Transverse colon (tissue), 4 donors: Measurements from ENCODE around the gene ZFP14. TPM values are rescaled to one million over a fixed set of nuclear protein-coding genes. Genes with fewer than 3 reads are reported as not detected.
"Not testable (repeated sequence)": the region's sequence is repeated elsewhere in the genome, so short reads cannot be mapped to it uniquely, and the experiment has no call there.

Experiments
- DNase-seq: peaks from one replicate; pipeline ENCODE4 v3.0.0-alpha.2; 2019
- H3K27ac ChIP-seq, 4 donors: fragments of 200-600 bp; sonication (generic); 2 replicates each; pipeline ENCODE4 v1.5.1; 2016 to 2018; ENCODE audit warnings: inconsistent platforms in 4 of 4
- H3K27me3 ChIP-seq: fragments of 200-600 bp; sonication (generic); 2 replicates; pipeline ENCODE4 v1.5.1; 2017; ENCODE audit warnings: inconsistent platforms
- H3K36me3 ChIP-seq, 4 donors: fragments of 200-600 bp; sonication (generic); 2 replicates each; pipeline ENCODE4 v1.5.1; 2017 to 2019; ENCODE audit warnings: inconsistent platforms in 4 of 4
- H3K4me1 ChIP-seq, 4 donors: fragments of 200-600 bp; sonication (generic); 2 replicates each; pipeline ENCODE4 v1.5.1; 2017 to 2020; ENCODE audit warnings: inconsistent platforms in 4 of 4
- H3K4me3 ChIP-seq, 4 donors: fragments of 200-600 bp; sonication (generic); 1 replicate in 1 of 4; 2 replicates in 3 of 4; pipeline versions ENCODE4 v1.5.1 to v1.6.1; 2017 to 2019; ENCODE audit warnings: inconsistent platforms in 4 of 4
- H3K9me3 ChIP-seq, 2 donors: fragments of 200-600 bp; sonication (generic); 2 replicates each; pipeline ENCODE4 v1.5.1; 2017 to 2019; ENCODE audit warnings: inconsistent platforms in 2 of 2
- EP300 ChIP-seq: sonication (generic); formaldehyde crosslinking; IDR thresholded peaks from one replicate; pipeline ENCODE4 v1.6.1; 2017; ENCODE audit warnings: antibody characterized with exemption, low read depth
- POLR2A ChIP-seq: fragments of 450-650 bp; IDR thresholded peaks from one replicate; pipeline ENCODE4 v1.6.1; 2016; ENCODE audit warnings: antibody characterized with exemption, mild to moderate bottlenecking, moderate library complexity
- POLR2AphosphoS5 ChIP-seq, 3 donors: sonication (generic); formaldehyde crosslinking; IDR thresholded peaks; one replicate each; pipeline ENCODE4 v1.6.1; 2016; ENCODE audit warnings: antibody characterized with exemption in 3 of 3
- WGBS, 2 donors: methylation state at CpG; one replicate each; pipeline ENCODE4 v1.1.5; 2018; ENCODE audit warnings: low coverage in 1 of 2; 5-methylcytosine and 5-hydroxymethylcytosine counted together
- in situ Hi-C, 4 donors: fragments of 200-750 bp; cut with MboI; loops; one replicate each; pipeline versions ENCODE4 v1.15.0 to v1.15.1; 2017; ENCODE audit warnings: low sequenced_read_pairs in 3 of 4, low pct_ligation_motif_present in 1 of 4, low pct_unique_long_range_greater_than_20kb in 1 of 4
- intact Hi-C: fragments of 100-400 bp; cut with DNase I; formaldehyde crosslinking; loops from one replicate; pipeline ENCODE4 v1.15.1; 2023; ENCODE audit warnings: low total_unique reads
- total RNA-seq, 4 donors: library from RNA; depleted of rRNA; stranded (reverse); fragments of >200 nt; gene quantifications; one replicate each; pipeline ENCODE4 v1.1.0, GENCODE V29; 2016
- TF ChIP-seq, protein P1 (sequence below), 5 experiments: fragments of 200-600 bp in 3 of 5; fragments of 450-650 bp in 2 of 5; sonication (generic) in 3 of 5; IDR thresholded peaks; 1 replicate in 2 of 5; 2 replicates in 3 of 5; pipeline ENCODE4 v1.5.1; 2016 to 2017; ENCODE audit warnings: antibody characterized with exemption in 5 of 5, inconsistent platforms in 3 of 5, mild to moderate bottlenecking in 2 of 5, moderate library complexity in 1 of 5

Gene ZFP14
- total RNA-seq, 4 donors from 2014 or later = 2.2 to 10.3 (median 6.3) TPM

DNA sequence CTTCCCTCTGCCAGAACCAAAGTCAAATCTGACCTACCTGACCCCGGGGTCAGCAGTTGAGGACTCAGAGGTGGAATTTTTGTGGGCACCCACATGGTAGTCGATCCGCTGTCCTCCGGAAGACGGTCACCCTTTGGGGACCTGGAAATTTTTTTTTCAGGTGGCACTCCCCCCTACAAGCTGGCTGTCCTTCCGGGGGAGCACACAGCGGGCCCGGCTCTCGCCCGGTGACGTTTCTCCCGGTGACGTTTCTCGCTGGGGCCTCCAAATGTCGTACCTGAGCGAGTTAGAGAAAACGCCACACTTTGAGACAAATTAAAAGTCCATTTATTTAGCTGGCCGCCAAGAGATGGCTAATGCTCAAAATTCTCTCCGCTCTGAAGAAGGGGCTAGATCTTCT lies 48.8 kb downstream of the ZFP14 start:
- Histone ChIP-seq H3K36me3 (no peaks in the 10 kb centered on the region), H3K4me1 (peaks cover 0 to 5% (median 2%) of the 10 kb centered on the region in 4 donors), H3K9me3 (peaks cover 0 to 18% of the 10 kb centered on the region in 2 donors), H3K27ac (no peak overlapping the region), H3K4me3 (no peak overlapping the region), H3K27me3 (no peaks in the 10 kb centered on the region)
- in situ Hi-C loops = no loop called here
- intact Hi-C loops = no loop called here
- TF ChIP-seq POLR2AphosphoS5 (IDR thresholded peaks at IDR 0.05) = no peak
- TF ChIP-seq EP300 = no peak
- no peak for TF ChIP-seq POLR2A
- TF ChIP-seq, protein P1, sequence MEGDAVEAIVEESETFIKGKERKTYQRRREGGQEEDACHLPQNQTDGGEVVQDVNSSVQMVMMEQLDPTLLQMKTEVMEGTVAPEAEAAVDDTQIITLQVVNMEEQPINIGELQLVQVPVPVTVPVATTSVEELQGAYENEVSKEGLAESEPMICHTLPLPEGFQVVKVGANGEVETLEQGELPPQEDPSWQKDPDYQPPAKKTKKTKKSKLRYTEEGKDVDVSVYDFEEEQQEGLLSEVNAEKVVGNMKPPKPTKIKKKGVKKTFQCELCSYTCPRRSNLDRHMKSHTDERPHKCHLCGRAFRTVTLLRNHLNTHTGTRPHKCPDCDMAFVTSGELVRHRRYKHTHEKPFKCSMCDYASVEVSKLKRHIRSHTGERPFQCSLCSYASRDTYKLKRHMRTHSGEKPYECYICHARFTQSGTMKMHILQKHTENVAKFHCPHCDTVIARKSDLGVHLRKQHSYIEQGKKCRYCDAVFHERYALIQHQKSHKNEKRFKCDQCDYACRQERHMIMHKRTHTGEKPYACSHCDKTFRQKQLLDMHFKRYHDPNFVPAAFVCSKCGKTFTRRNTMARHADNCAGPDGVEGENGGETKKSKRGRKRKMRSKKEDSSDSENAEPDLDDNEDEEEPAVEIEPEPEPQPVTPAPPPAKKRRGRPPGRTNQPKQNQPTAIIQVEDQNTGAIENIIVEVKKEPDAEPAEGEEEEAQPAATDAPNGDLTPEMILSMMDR (IDR thresholded peaks at IDR 0.05) = no peak
- no peak for DNase-seq
- WGBS, 2 donors = 91 to 95% methylated on average over 8 to 19 of the region's 19 CpGs

DNA sequence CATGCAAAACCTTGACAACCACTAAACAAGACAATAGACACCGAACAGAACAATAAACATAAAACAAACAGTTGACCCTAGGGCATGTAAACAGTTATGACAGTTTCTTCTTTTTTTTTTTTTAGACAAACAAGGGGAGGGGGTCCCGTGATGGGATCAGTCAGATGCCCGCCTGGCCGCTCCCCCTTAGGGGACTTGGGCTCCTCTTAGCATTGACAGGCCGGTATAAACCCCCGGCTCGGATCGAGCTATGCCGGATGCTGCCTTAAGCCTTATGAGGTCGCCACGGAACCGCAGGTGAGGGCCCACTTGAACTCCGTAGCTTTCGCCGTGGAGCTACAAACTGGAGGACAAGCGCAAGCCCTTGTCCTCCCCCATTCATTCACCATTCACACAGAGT lies 49.5 kb downstream of the ZFP14 start:
- intact Hi-C loops, in situ Hi-C loops, H3K36me3 ChIP-seq, H3K4me1 ChIP-seq, H3K27me3 ChIP-seq, DNase-seq, H3K27ac ChIP-seq, H3K4me3 ChIP-seq: not testable (repeated sequence)
- 94 to 100% methylated on average over 1 to 16 of the region's 16 CpGs for WGBS, 2 donors
- H3K9me3 ChIP-seq = peaks cover 0 to 18% of the 10 kb centered on the region in 2 donors

DNA sequence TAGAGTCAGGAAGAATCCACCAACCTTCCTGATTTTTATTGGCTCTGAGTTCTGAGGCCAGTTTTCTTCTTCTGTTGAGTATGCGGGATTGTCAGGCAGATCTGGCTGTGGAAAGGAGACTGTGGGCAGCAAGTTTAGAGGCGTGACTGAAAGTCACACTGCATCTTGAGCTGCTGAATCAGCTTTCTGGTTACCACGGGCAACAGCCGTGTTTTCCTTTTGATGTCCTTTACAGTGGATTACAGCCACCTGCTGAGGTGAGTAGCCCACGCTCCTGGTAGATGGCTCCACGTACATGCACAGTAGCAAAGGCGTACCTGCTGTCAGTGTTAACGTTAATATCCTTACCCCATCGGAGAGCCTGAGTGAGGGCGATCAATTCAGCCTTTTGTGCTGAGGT lies 52.4 kb downstream of the ZFP14 start:
- in situ Hi-C loops, intact Hi-C loops, H3K4me3 ChIP-seq, H3K27me3 ChIP-seq, H3K4me1 ChIP-seq, H3K27ac ChIP-seq, H3K36me3 ChIP-seq, DNase-seq: not testable (repeated sequence)
- H3K9me3 ChIP-seq = peaks cover 0 to 15% of the 10 kb centered on the region in 2 donors
- WGBS, 2 donors = 97 to 100% methylated on average over 1 to 10 of the region's 10 CpGs

DNA sequence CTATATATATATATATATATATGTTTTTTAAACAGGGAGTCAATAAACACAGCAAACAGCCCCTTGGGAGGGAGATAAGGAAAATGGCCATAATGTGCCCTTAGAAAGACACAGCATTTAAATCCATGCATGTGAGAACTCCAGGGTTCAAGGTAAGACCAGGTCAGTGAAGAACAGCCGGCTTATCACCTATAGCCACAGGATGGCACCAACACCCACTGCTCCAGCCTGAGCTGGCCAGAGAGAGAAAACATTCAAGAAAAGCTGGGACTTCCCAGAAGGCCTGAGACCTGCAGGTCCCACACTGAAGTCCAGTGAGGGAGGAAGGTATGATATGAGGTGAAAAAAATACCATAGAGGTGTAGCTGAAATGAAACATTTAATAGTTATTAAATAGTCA lies 63.8 kb downstream of the ZFP14 start:
- H3K4me1 ChIP-seq, H3K36me3 ChIP-seq, H3K27me3 ChIP-seq, intact Hi-C loops, H3K9me3 ChIP-seq, in situ Hi-C loops, DNase-seq, H3K27ac ChIP-seq, H3K4me3 ChIP-seq: not testable (repeated sequence)
- WGBS, 2 donors = 100% methylated on average over 1 of the region's 1 CpG; no CpG with 5 or more reads in 1 of the 2 donors

DNA sequence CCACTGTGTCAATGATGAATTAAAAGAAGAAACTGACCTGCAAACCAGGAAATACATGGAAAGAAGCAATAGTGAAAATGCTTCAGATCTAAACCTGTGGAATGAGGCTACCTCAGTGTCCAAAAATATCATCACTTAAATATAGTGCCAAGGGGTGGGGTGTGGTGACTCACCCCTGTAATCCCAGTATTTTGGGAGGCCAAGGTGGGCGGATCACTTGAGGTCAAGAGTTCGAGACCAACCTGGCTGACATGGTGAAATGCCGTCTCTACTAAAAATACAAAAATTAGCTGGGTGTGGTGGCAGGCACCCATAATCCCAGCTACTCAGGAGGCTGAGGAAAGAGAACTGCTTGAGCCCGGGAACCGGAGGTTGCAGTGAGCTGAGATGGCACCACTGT lies 64.9 kb downstream of the ZFP14 start:
- H3K9me3 ChIP-seq, H3K4me3 ChIP-seq, H3K4me1 ChIP-seq, in situ Hi-C loops, H3K36me3 ChIP-seq, H3K27ac ChIP-seq, intact Hi-C loops, DNase-seq, H3K27me3 ChIP-seq: not testable (repeated sequence)
- no CpG with 5 or more reads among the region's 5 CpGs for WGBS, 2 donors

DNA sequence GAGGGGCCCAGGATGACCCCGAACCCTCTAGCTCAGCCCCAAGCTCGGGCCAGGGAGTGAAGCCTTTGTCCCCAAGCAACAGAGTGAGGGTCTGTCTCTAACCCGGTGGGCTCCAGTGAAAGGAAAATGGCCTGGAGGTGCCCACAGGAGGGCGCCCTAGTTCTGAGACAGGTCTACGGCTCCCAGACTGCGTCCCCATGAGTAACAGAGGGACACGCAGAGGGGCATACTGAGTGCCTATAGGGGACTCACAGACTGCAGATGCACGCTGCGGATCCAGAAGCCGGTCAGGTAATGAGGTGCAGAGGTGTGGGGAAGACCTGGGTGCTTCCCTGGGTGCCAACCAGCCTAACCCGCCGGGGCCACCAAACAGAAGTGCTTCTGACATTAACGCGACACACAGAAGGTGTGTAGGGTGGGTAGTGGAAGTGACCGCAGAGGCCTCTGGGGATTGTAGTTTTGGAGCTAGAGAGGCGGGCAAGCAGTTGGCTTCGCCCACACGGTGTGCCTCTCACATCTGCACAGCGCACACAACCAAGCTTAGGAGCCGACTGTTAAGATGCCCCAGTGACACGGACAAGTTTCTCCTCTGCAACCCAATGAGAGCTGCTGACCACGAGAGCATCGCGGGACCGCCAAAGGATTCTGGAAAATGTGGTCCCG lies 67.8 kb downstream of the ZFP14 start:
- H3K4me1 ChIP-seq, H3K27ac ChIP-seq, in situ Hi-C loops, H3K4me3 ChIP-seq, DNase-seq, H3K9me3 ChIP-seq, H3K36me3 ChIP-seq, H3K27me3 ChIP-seq, intact Hi-C loops: not testable (repeated sequence)
- WGBS, 2 donors = 93% methylated on average over 6 of the region's 26 CpGs; no CpG with 5 or more reads in 1 of the 2 donors

DNA sequence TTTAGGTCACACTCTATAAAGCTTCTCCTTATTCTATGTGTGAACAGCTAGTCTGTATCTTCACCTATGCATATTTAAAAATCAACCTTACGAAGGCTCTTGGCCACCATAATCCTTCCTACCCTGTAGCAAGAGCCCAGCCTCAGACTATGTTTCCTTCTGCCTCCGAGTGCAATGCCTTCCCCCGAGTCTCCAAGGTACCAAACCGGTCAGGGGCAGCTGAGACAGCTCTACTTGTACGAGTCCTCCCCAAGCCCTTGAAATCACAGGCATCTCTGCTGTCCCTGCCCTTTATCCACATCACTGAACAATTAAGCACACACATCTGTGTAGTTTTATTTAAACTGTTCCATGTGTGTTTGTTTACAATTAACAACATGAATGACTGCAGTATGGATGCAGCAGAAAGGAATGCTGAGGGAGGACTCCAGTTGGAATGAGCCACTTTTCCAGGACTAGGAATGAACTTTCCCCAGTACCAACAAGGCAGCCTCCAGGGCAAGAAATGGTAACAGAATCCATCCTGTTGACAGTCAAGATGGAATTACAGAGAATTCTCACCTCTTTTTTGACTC lies 68.5 kb downstream of the ZFP14 start:
- in situ Hi-C loops, H3K36me3 ChIP-seq, intact Hi-C loops, H3K9me3 ChIP-seq, H3K4me3 ChIP-seq, H3K27me3 ChIP-seq, H3K27ac ChIP-seq, DNase-seq, H3K4me1 ChIP-seq: not testable (repeated sequence)
- WGBS, 2 donors = 88% methylated on average over 5 of the region's 5 CpGs; no CpG with 5 or more reads in 1 of the 2 donors

DNA sequence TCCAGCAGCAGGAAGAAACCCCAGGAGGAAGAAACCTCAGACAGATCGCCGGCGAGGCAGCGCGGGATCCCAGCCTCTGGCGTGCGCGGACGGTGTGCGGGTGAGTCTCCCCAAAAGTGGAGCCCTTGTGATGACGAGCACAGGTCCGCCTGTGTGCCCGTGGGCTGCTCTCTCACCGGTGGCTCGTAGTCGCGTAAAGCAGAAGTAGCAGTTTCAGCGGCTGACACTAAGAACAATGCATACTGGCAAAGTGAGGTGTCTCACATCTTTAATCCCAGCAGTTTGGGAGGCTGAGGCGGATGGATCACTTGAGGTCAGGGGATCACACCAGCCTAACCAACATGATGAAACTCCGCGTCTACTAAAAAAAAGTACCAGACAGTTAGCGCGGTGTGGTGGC lies 69.2 kb downstream of the ZFP14 start:
- DNase-seq, H3K4me3 ChIP-seq, in situ Hi-C loops, H3K9me3 ChIP-seq, H3K27me3 ChIP-seq, H3K27ac ChIP-seq, H3K36me3 ChIP-seq, H3K4me1 ChIP-seq, intact Hi-C loops: not testable (repeated sequence)
- WGBS, 2 donors = 98% methylated on average over 5 of the region's 23 CpGs; no CpG with 5 or more reads in 1 of the 2 donors

DNA sequence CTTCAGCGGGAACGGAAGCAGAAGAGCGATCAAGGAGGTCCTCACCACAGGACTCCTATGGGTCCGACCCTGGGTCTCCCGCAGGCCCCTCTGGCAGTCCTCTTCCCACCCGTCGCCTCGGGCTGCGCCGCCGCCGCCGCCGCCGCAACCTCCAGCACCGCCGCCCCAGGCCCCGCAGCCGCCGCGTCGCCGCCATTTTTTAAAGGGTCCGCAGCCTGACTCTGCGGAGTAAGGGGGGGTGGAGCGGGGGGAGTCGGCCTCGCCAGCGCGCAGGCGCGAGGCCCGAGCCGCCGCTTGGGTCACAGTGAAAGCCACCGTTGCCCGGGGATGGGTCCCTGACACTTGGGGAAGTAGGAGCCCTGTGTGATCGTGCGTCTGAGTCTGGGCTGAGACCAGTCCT lies 69.7 kb downstream of the ZFP14 start:
- H3K36me3 ChIP-seq, H3K4me1 ChIP-seq, H3K27me3 ChIP-seq, H3K9me3 ChIP-seq, intact Hi-C loops, H3K27ac ChIP-seq, in situ Hi-C loops, H3K4me3 ChIP-seq, DNase-seq: not testable (repeated sequence)
- 77% methylated on average over 32 of the region's 39 CpGs; no CpG with 5 or more reads in 1 of the 2 donors for WGBS, 2 donors
